Activated naive CD4-positive, alpha-beta T cell treated with anti-CD3 and anti-CD28 coated beads for 36 hours (primary cell): ENCODE measurements around the gene MYBBP1A. TPM values are rescaled to one million over a fixed set of nuclear protein-coding genes. Genes with fewer than 3 reads are reported as not detected.
"Not testable (repeated sequence)": the region's sequence is repeated elsewhere in the genome, so short reads cannot be mapped to it uniquely, and the experiment has no call there.

Experiments
- CTCF ChIA-PET: fragments of 350-600 bp; sonication (Branson Sonifier 250); formaldehyde crosslinking; loops from one replicate; lab custom pipeline; 2021; ENCODE audit warnings: antibody characterized with exemption; lab: Charles Lee
- DNase-seq: peaks from one replicate; pipeline ENCODE4 v3.0.0-alpha.2; 2020
- H3K27ac Mint-ChIP-seq: one replicate; pipeline ENCODE4 v1.8.0; 2021; ENCODE audit warnings: mild to moderate bottlenecking, mixed read lengths
- H3K27me3 Mint-ChIP-seq: one replicate; pipeline ENCODE4 v1.8.0; 2021; ENCODE audit warnings: low read depth, mixed read lengths
- H3K36me3 Mint-ChIP-seq: one replicate; pipeline ENCODE4 v1.8.0; 2021; ENCODE audit warnings: low read depth, mixed read lengths
- H3K4me1 Mint-ChIP-seq: one replicate; pipeline ENCODE4 v1.8.0; 2021; ENCODE audit warnings: low read depth, mixed read lengths
- H3K4me3 Mint-ChIP-seq: one replicate; pipeline ENCODE4 v1.8.0; 2021; ENCODE audit warnings: mild to moderate bottlenecking, moderate library complexity, mixed read lengths
- H3K9me3 Mint-ChIP-seq: one replicate; pipeline ENCODE4 v1.8.0; 2021; ENCODE audit warnings: mixed read lengths
- intact Hi-C: fragments of 100-400 bp; cut with micrococcal nuclease; formaldehyde crosslinking; loops from one replicate; pipeline ENCODE4 v1.15.1; 2023
- total RNA-seq, 2 experiments: library from RNA; stranded (reverse); gene quantifications; one replicate each; pipeline ENCODE4 v1.2.3, GENCODE V29; 2021

Gene MYBBP1A
- total RNA-seq, 2 experiments from 2014 or later, result 73.7 to 80.7 TPM

GRCh38 chr17:4596636-4597380 lies 41.6 kb upstream of the MYBBP1A start:
- H3K4me3 Mint-ChIP-seq, result no peak overlapping the region
- peaks cover 3% of the 10 kb centered on the region for H3K4me1 Mint-ChIP-seq
- intact Hi-C loops, result no loop called here
- peaks cover 1% of the 10 kb centered on the region for H3K9me3 Mint-ChIP-seq
- no peak for DNase-seq
- CTCF ChIA-PET, result interaction anchor here (0.6 kb wide), 2 partner anchors 15 to 146 kb away, joined by 3 to 5 read pairs; no protein-coding TSS in a partner anchor
- no peak overlapping the region for H3K27ac Mint-ChIP-seq
- peaks cover 2% of the 10 kb centered on the region for H3K27me3 Mint-ChIP-seq
- no peaks in the 10 kb centered on the region for H3K36me3 Mint-ChIP-seq

GRCh38 chr17:4595685-4596342 lies 40.6 kb upstream of the MYBBP1A start:
- DNase-seq, H3K4me1 Mint-ChIP-seq, CTCF ChIA-PET, H3K27me3 Mint-ChIP-seq, intact Hi-C loops, H3K4me3 Mint-ChIP-seq, H3K36me3 Mint-ChIP-seq, H3K27ac Mint-ChIP-seq, H3K9me3 Mint-ChIP-seq: not testable (repeated sequence)

DNA sequence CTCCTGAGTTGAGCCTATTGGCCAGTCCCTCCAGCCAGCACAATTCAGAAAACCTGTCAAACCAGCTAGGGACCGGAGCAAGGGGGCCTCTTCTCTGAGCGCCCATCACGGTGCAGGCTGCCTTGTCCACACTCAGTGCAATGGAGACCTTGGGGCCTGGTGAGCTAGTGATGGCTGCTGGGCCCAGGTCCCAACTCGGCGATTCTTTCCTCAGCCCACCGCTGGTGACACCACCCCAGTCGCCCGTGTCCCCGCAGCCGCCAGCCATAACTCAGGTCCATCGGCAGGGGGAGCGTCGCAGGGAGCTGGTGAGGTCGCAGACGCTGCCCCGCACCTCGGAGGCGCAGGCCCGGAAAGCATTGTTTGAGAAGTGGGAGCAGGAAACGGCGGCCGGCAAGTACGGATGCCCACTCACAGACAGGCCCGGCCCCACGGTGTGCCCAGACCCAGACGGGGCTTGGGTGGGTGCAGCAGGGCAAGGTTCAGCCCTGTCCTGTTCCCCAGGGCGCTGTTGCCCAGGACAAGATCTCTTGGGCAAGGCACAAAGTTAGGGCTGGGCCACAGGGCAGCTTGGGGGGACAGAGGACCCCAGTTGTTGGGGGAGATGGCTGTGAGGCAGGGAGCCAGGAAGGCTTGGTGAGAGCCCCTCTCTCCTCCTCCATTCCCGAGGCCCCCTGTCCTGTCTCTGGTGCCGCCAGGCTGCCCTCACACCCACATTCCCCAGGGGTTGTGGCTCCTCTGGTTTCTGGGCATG lies 39.9 kb upstream of the MYBBP1A start:
- peaks cover 3% of the 10 kb centered on the region for H3K4me1 Mint-ChIP-seq
- CTCF ChIA-PET, result no interaction called here
- no peaks in the 10 kb centered on the region for H3K36me3 Mint-ChIP-seq
- intact Hi-C loops, result no loop called here
- no peak overlapping the region for H3K4me3 Mint-ChIP-seq
- H3K9me3 Mint-ChIP-seq, result no peaks in the 10 kb centered on the region
- DNase-seq, result peak; percentile 43
- H3K27me3 Mint-ChIP-seq, result peaks cover 2% of the 10 kb centered on the region
- no peak overlapping the region for H3K27ac Mint-ChIP-seq

DNA sequence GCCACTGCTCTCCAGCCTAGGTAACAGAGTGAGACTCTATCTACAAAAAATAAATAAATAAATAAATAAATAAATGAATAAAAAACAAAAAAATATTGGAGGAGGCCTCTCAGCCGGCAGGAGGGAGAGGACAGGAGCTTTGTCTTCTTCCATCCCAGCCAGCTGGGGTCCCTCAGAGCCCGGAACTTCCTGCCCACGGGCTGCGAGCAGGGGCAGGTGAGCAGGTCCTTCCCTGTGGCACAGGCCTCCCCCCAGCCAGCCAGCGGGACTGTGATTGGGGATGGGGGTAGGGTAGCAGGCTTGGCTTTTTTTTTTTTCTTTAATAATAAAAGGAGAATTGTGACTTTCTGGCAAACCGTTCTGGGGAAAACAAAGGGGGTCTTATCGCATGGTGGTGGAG lies 39.2 kb upstream of the MYBBP1A start:
- H3K4me3 Mint-ChIP-seq, result no peak overlapping the region
- H3K27me3 Mint-ChIP-seq, result peaks cover 2% of the 10 kb centered on the region
- no peak overlapping the region for H3K27ac Mint-ChIP-seq
- H3K4me1 Mint-ChIP-seq, result peaks cover 3% of the 10 kb centered on the region
- H3K36me3 Mint-ChIP-seq, result no peaks in the 10 kb centered on the region
- no peaks in the 10 kb centered on the region for H3K9me3 Mint-ChIP-seq
- intact Hi-C loops, result no loop called here
- no peak for DNase-seq
- CTCF ChIA-PET, result no interaction called here

DNA sequence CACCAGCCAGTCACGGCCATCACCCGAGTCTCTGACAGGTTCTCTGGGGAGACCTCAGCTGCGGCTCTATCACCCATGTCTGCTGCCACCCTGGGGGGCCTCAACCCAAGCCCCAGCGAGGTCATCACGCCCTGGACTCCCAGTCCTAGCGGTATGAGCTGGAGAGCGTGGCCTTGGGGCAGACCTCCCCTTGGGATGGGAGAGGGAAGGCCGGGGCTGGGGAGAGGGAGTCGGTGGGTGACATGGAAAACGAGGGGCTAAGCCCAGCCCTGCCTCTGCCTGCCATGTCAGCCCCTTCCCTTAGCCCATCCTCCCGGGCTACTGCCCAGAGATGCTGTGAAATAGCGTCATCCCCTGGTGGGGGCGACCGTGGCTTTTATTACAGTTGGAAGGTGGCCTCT lies 37.8 kb upstream of the MYBBP1A start:
- Mint-ChIP-seq H3K9me3 (no peaks in the 10 kb centered on the region), H3K27me3 (peaks cover 2% of the 10 kb centered on the region), H3K36me3 (no peaks in the 10 kb centered on the region), H3K4me3 (no peak overlapping the region), H3K4me1 (peaks cover 3% of the 10 kb centered on the region), H3K27ac (no peak overlapping the region)
- CTCF ChIA-PET, result interaction anchor here (0.6 to 1.2 kb wide), 2 partner anchors 26 to 464 kb away, joined by 3 read pairs; no protein-coding TSS in a partner anchor
- DNase-seq, result no peak
- intact Hi-C loops, result no loop called here

- peaks cover 2% of the 10 kb centered on the region for H3K27me3 Mint-ChIP-seq
- intact Hi-C loops, result no loop called here
- H3K4me3 Mint-ChIP-seq, result no peak overlapping the region
- no peaks in the 10 kb centered on the region for H3K9me3 Mint-ChIP-seq
- no peaks in the 10 kb centered on the region for H3K36me3 Mint-ChIP-seq
- CTCF ChIA-PET, result interaction anchor here (0.6 to 1.2 kb wide), 2 partner anchors 26 to 464 kb away, joined by 3 read pairs; no protein-coding TSS in a partner anchor
- no peak overlapping the region for H3K27ac Mint-ChIP-seq
- H3K4me1 Mint-ChIP-seq, result peaks cover 3% of the 10 kb centered on the region
- DNase-seq, result no peak
These were observed 37.2 kb upstream of the MYBBP1A start for GRCh38 chr17:4592240-4593005.

GRCh38 chr17:4591529-4591928 lies 36.3 kb upstream of the MYBBP1A start:
- Mint-ChIP-seq H3K27me3 (peaks cover 4% of the 10 kb centered on the region), H3K4me1 (peaks cover 3% of the 10 kb centered on the region), H3K36me3 (no peaks in the 10 kb centered on the region), H3K4me3 (no peak overlapping the region), H3K27ac (no peak overlapping the region), H3K9me3 (no peaks in the 10 kb centered on the region)
- CTCF ChIA-PET, result no interaction called here
- intact Hi-C loops, result no loop called here
- DNase-seq, result no peak

DNA sequence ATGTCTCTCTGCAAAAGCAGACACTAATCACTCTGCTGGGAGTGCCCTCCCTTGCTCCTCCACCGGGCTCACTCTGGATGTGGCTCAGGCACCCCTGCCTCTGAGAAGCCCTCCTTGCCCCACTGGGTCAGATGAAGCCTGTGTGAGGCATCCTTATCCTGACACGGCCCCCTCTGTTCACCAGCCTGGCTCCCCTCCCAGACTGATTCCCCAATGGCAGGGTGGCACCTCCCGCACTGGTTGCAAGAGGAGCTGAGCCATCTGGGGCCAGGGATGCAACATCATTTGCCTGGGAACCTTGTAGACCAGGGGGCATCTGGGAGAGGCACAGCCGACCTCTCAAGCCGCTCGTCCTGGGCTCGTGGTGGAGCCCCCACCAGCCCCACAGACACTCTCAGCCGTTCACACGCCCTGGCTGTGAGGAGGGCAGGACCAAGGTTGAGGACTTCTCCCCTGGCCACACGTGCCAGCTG lies 35.8 kb upstream of the MYBBP1A start:
- Mint-ChIP-seq H3K9me3 (no peaks in the 10 kb centered on the region), H3K27me3 (peaks cover 6% of the 10 kb centered on the region), H3K36me3 (no peaks in the 10 kb centered on the region), H3K27ac (no peak overlapping the region), H3K4me3 (no peak overlapping the region), H3K4me1 (peaks cover 3% of the 10 kb centered on the region)
- intact Hi-C loops, result no loop called here
- CTCF ChIA-PET, result interaction anchor here (1.6 kb wide), 1 partner anchor 24 kb away, joined by 6 read pairs; no protein-coding TSS in a partner anchor
- DNase-seq, result no peak

GRCh38 chr17:4590042-4590441 lies 34.9 kb upstream of the MYBBP1A start:
- H3K4me1 Mint-ChIP-seq, H3K36me3 Mint-ChIP-seq, DNase-seq, H3K27ac Mint-ChIP-seq, H3K9me3 Mint-ChIP-seq, H3K4me3 Mint-ChIP-seq, intact Hi-C loops: not testable (repeated sequence)
- CTCF ChIA-PET, result interaction anchor here (1.6 kb wide), 1 partner anchor 23 kb away, joined by 6 read pairs; no protein-coding TSS in a partner anchor
- peaks cover 13% of the 10 kb centered on the region for H3K27me3 Mint-ChIP-seq

DNA sequence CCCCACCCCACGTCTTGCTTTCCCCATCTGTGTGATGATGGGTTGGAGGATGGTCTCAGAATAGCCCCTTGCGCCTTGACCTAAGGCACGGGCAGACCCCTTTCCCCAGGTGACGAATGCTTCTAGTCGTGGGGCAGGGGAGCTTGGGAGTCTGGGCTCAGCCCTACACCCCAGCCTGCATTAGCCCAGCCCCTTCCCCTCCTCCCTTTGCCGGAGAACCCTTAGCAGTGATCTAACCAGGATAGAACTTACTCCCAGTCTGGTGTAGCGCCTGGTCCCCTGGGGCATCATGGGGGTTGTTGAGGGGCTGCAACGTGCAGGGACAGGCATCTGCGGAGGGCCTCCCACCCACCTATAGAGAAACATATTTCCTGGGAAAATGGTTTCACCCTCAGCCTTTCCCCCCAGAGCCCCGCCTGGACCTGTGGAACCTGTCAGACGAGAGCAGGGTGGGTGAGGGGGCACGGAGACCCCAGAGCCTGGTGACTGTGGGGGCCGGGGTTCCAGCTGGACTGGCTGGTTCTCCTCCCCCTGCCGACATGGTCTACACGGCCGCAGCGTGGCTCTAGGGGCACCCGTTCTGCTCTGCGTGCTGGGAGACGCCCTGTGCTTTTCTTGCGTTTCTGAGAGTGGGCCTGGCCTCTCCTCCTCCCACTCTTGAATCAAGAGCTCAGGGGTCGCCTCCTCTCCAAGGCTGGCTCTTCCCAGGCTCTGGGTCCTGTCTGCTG lies 33.9 kb upstream of the MYBBP1A start:
- Mint-ChIP-seq H3K36me3 (no peaks in the 10 kb centered on the region), H3K4me3 (no peak overlapping the region), H3K4me1 (no peaks in the 10 kb centered on the region), H3K27me3 (peaks cover 13% of the 10 kb centered on the region), H3K27ac (no peak overlapping the region), H3K9me3 (no peaks in the 10 kb centered on the region)
- intact Hi-C loops, result no loop called here
- DNase-seq, result no peak
- CTCF ChIA-PET, result interaction anchor here (0.9 to 1.6 kb wide), 2 partner anchors 22 kb away, joined by 4 to 6 read pairs; no protein-coding TSS in a partner anchor

GRCh38 chr17:4588391-4588790 lies 33.2 kb upstream of the MYBBP1A start:
- H3K27ac Mint-ChIP-seq, result no peak overlapping the region
- CTCF ChIA-PET, result interaction anchor here (0.8 to 0.9 kb wide), 2 partner anchors 21 to 759 kb away, joined by 3 to 4 read pairs; no protein-coding TSS in a partner anchor
- no peak overlapping the region for H3K4me3 Mint-ChIP-seq
- no peaks in the 10 kb centered on the region for H3K36me3 Mint-ChIP-seq
- no peaks in the 10 kb centered on the region for H3K9me3 Mint-ChIP-seq
- peaks cover 3% of the 10 kb centered on the region for H3K4me1 Mint-ChIP-seq
- intact Hi-C loops, result no loop called here
- DNase-seq, result no peak
- H3K27me3 Mint-ChIP-seq, result peaks cover 19% of the 10 kb centered on the region
